ENCODE data around the gene YPEL1. TPM values are rescaled to one million over a fixed set of nuclear protein-coding genes. Genes with fewer than 3 reads are reported as not detected.

YPEL1 gene
- total and polyA plus RNA-seq, 2 of the 13 experiments (the other 11 are each of a cell fraction or from before 2014, with no cell fraction given): 0.33 to 2.5 TPM

GRCh38 chr22:21657360-21658032 lies 78.1 kb downstream of the YPEL1 start (continued):
- TF ChIP-seq ZNF296 (CRISPR knock-in tag; conservative IDR thresholded peaks at IDR 0.05) (no peak), ZNF766 (CRISPR knock-in tag; IDR thresholded peaks at IDR 0.05; ENCODE audit: borderline replicate concordance) (0 out of 2 replicates have a peak, but pooled peaks have one; percentile 21), PPARG (CRISPR knock-in tag; conservative IDR thresholded peaks at IDR 0.05) (no peak; the same call in 1 of the 2 replicates), ZSCAN5A (CRISPR knock-in tag; IDR thresholded peaks at IDR 0.05; ENCODE audit: borderline replicate concordance) (0 out of 2 replicates have a peak, but pooled peaks have one; percentile 13), ZMAT3 (CRISPR knock-in tag; conservative IDR thresholded peaks at IDR 0.05) (no peak; the same call in 1 of the 2 replicates), POLR2G (IDR thresholded peaks at IDR 0.05; ENCODE audit: low read depth, low read length) (peak; percentile 73), SNAPC4 (CRISPR knock-in tag; IDR thresholded peaks at IDR 0.05) (no peak), AGO2 (optimal IDR thresholded peaks at IDR 0.05; ENCODE audit: low read depth, low read length) (peak; percentile 98), ZNF414 (CRISPR knock-in tag; IDR thresholded peaks at IDR 0.05) (peak; percentile 71; the same call in 1 of the 2 replicates), NFYB (CRISPR knock-in tag; IDR thresholded peaks at IDR 0.05) (peak; percentile 62), ZBTB49 (CRISPR knock-in tag; IDR thresholded peaks at IDR 0.05; ENCODE audit: borderline replicate concordance) (no peak), SP1 (IDR thresholded peaks at IDR 0.05) (no peak), SP1 (CRISPR knock-in tag; IDR thresholded peaks at IDR 0.05) (peak; percentile 34; the same call in 1 of the 2 replicates), GTF3A (CRISPR knock-in tag; conservative IDR thresholded peaks at IDR 0.05) (no peak), BRF2 (CRISPR knock-in tag; IDR thresholded peaks at IDR 0.05) (0 out of 2 replicates have a peak, but pooled peaks have one; percentile 35), NKX3-1 (CRISPR knock-in tag; IDR thresholded peaks at IDR 0.05) (no peak), CC2D1A (CRISPR knock-in tag; IDR thresholded peaks at IDR 0.05) (no peak), ZNF263 (CRISPR knock-in tag; IDR thresholded peaks at IDR 0.05) (peak; percentile 0; the same call in 1 of the 2 replicates), HOXD1 (CRISPR knock-in tag; IDR thresholded peaks at IDR 0.05) (no peak)

Data from HepG2 (cell line).